Activated CD4-positive, alpha-beta T cell treated with anti-CD3 and anti-CD28 coated beads, Interleukin-2, amount 10 ng/mL, durations not matched to agents 7 days and 5 days (primary cell): ENCODE data around the gene SPINK6. TPM values are rescaled to one million over a fixed set of nuclear protein-coding genes. Genes with fewer than 3 reads are reported as not detected.

Experiments used
- CTCF ChIA-PET: fragments of 350-600 bp; sonication (Branson Sonifier 250); formaldehyde crosslinking; loops from one replicate; lab custom pipeline; 2021; ENCODE audit warnings: antibody characterized with exemption; lab: Charles Lee
- POLR2A ChIA-PET: fragments of 350-600 bp; sonication (Branson Sonifier 250); formaldehyde crosslinking; loops from one replicate; lab custom pipeline; 2021; ENCODE audit warnings: antibody characterized with exemption; lab: Charles Lee
- DNase-seq: peaks from one replicate; pipeline ENCODE4 v3.0.0-alpha.2; 2020
- H3K27ac Mint-ChIP-seq: one replicate; pipeline ENCODE4 v1.8.0; 2021; ENCODE audit warnings: mild to moderate bottlenecking, moderate library complexity, mixed read lengths
- H3K27me3 Mint-ChIP-seq: one replicate; pipeline ENCODE4 v1.8.0; 2021; ENCODE audit warnings: mixed read lengths
- H3K36me3 Mint-ChIP-seq: one replicate; pipeline ENCODE4 v1.8.0; 2021; ENCODE audit warnings: low read depth, mixed read lengths
- H3K4me1 Mint-ChIP-seq: one replicate; pipeline ENCODE4 v1.8.0; 2021; ENCODE audit warnings: mixed read lengths
- H3K4me3 Mint-ChIP-seq: one replicate; pipeline ENCODE4 v1.8.0; 2021; ENCODE audit warnings: mild to moderate bottlenecking, moderate library complexity, mixed read lengths
- H3K9me3 Mint-ChIP-seq: one replicate; pipeline ENCODE4 v1.8.0; 2021; ENCODE audit warnings: mixed read lengths
- total RNA-seq, 2 experiments: library from RNA; stranded (reverse); gene quantifications; one replicate each; pipeline ENCODE4 v1.2.3, GENCODE V29; 2021

Gene SPINK6
- total RNA-seq, 2 experiments from 2014 or later: not detected

GRCh38 chr5:148237785-148238417 lies 35.1 kb downstream of the SPINK6 start:
- H3K4me3 Mint-ChIP-seq: no peak overlapping the region
- no peaks in the 10 kb centered on the region for H3K27me3 Mint-ChIP-seq

GRCh38 chr5:148238418-148238794 lies 35.6 kb downstream of the SPINK6 start, which contains the start of gene MARCOL:
Gene MARCOL, plus strand, starts transcription at chr5:148238525. Its CDS starts 73 bp downstream, at chr5:148238598.
- Mint-ChIP-seq H3K4me1 (no peaks in the 10 kb centered on the region), H3K27me3 (no peaks in the 10 kb centered on the region), H3K4me3 (no peak within 1 kb of the TSS), H3K9me3 (no peaks in the 10 kb centered on the region), H3K27ac (no peak within 1 kb of the TSS), H3K36me3 (no peaks in the 10 kb centered on the region)
- POLR2A ChIA-PET: no interaction called here
- CTCF ChIA-PET: no interaction called here
- no peak for DNase-seq

More at GRCh38 chr5:148237785-148238417, 35.1 kb downstream of the SPINK6 start:
- CTCF ChIA-PET: no interaction called here
- H3K36me3 Mint-ChIP-seq: no peaks in the 10 kb centered on the region
- DNase-seq: no peak
- no peak overlapping the region for H3K27ac Mint-ChIP-seq
- POLR2A ChIA-PET: no interaction called here
- H3K4me1 Mint-ChIP-seq: no peaks in the 10 kb centered on the region
- H3K9me3 Mint-ChIP-seq: no peaks in the 10 kb centered on the region

GRCh38 chr5:148248894-148249293 lies 46.1 kb downstream of the SPINK6 start:
- Mint-ChIP-seq H3K4me1 (no peaks in the 10 kb centered on the region), H3K9me3 (peaks cover 4% of the 10 kb centered on the region), H3K27ac (no peak overlapping the region), H3K27me3 (no peaks in the 10 kb centered on the region), H3K36me3 (no peaks in the 10 kb centered on the region), H3K4me3 (no peak overlapping the region)
- DNase-seq: no peak
- ChIA-PET POLR2A (no interaction called here), CTCF (no interaction called here)

- Mint-ChIP-seq H3K4me1 (no peaks in the 10 kb centered on the region), H3K4me3 (no peak overlapping the region), H3K27ac (no peak overlapping the region), H3K27me3 (no peaks in the 10 kb centered on the region), H3K9me3 (peaks cover 18% of the 10 kb centered on the region), H3K36me3 (no peaks in the 10 kb centered on the region)
- ChIA-PET CTCF (no interaction called here), POLR2A (no interaction called here)
- no peak for DNase-seq
Measured at GRCh38 chr5:148255456-148255855, 52.6 kb downstream of the SPINK6 start.

- POLR2A ChIA-PET: no interaction called here
- Mint-ChIP-seq H3K27me3 (no peaks in the 10 kb centered on the region), H3K27ac (no peak overlapping the region), H3K36me3 (no peaks in the 10 kb centered on the region), H3K4me3 (no peak overlapping the region), H3K9me3 (peaks cover 17% of the 10 kb centered on the region), H3K4me1 (no peaks in the 10 kb centered on the region)
- CTCF ChIA-PET: no interaction called here
- no peak for DNase-seq
Measured at GRCh38 chr5:148259288-148259687, 56.4 kb downstream of the SPINK6 start.

- Mint-ChIP-seq H3K9me3 (peaks cover 19% of the 10 kb centered on the region), H3K27me3 (no peaks in the 10 kb centered on the region), H3K4me3 (no peak overlapping the region), H3K4me1 (no peaks in the 10 kb centered on the region), H3K27ac (no peak overlapping the region), H3K36me3 (no peaks in the 10 kb centered on the region)
- ChIA-PET POLR2A (no interaction called here), CTCF (no interaction called here)
- DNase-seq: no peak
Measured at GRCh38 chr5:148261221-148261620, 58.4 kb downstream of the SPINK6 start.

Other genes with a start within 250 kb of the SPINK6 start
- not detected for gene SPINK5, start 139.1 kb upstream of the SPINK6 start, total RNA-seq
- not detected for gene SPINK14, start 34.5 kb upstream of the SPINK6 start, total RNA-seq
- not detected for gene MARCOL, start 35.5 kb downstream of the SPINK6 start, total RNA-seq
- not detected for gene SPINK13, start 65.8 kb downstream of the SPINK6 start, total RNA-seq
- not detected for gene SPINK7, start 109.4 kb downstream of the SPINK6 start, total RNA-seq
- gene SPINK9, start 132.5 kb downstream of the SPINK6 start, total RNA-seq: not detected
- gene FBXO38, start 180.9 kb downstream of the SPINK6 start, total RNA-seq: 10 to 100 TPM; 48.5 to 53.1 TPM